AG10803 (cell line): Measurements from ENCODE around the gene CEND1.

Experiments used
- DNase-seq: peaks from one replicate; pipeline ENCODE4 v3.0.0; 2010; ENCODE audit warnings: low read depth
- H3K4me3 ChIP-seq: 2 replicates; pipeline ENCODE4 v1.5.1; 2011; ENCODE audit warnings: mild to moderate bottlenecking, low read length, control low read depth
- CTCF ChIP-seq: conservative IDR thresholded peaks from 2 replicates; pipeline ENCODE4 v1.5.1; 2011; ENCODE audit warnings: mild to moderate bottlenecking, low read length, control low read depth, inconsistent platforms

Gene CEND1

DNA sequence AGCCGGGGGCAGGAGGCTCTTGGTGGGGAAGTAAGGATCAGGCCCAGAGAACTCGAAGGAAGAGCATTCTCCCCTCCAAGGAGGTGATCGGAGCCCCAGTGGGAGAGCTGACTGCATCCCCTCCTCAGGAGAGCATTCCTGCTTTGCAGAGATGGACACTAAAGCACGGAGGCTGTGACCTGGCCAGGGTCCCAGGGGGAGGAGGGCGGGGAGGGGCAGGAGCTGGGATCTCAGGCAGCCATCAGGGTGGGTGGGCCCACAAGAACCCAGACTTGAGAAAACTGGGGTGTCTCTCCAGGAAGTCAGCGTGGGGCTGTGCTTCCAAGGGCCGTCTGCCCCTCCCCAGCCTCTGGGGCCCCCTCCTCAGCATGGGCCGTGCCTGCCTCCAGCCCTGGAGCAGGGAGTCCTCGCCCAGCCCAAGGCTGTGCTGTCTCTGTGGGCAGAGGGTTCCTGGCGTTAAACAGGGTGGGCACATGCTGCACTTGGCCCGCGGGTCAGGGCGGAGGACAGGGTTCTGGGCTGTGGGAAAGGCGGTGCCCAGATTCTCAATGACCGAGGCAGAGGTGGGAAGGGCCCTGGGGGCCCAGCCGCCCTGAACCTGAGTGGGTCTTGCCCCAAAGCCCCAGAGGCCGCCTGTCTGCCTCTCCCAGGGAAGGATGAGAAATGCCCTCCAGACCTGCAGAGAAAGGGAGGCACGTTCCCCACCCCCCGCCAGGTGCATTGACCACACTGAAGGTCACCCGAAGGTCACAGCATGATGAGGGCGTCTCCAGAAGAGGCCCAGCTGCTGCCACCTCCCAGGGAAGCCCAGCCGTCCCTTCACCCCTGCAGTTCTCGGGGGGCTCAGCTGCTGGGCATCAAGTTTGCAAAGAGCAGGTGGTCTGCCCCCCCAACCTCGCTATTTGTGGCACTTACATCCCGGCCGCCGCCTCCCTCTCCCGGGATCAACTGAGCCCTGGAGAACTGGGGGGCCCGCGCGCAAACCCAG is 643 bp downstream of the CEND1 start:
- DNase-seq, result no peak
- H3K4me3 ChIP-seq, result peak overlapping the region; percentile 34
- TF ChIP-seq CTCF, result no peak

- no peak overlapping the region for H3K4me3 ChIP-seq
- DNase-seq, result no peak
- no peak; the same call in 1 of the 2 replicates for TF ChIP-seq CTCF
Observed at GRCh38 chr11:788009-788640, 1.8 kb downstream of the CEND1 start.

- DNase-seq, result no peak
- no peak for TF ChIP-seq CTCF
Observed at GRCh38 chr11:787084-787675, 2.7 kb downstream of the CEND1 start.

DNA sequence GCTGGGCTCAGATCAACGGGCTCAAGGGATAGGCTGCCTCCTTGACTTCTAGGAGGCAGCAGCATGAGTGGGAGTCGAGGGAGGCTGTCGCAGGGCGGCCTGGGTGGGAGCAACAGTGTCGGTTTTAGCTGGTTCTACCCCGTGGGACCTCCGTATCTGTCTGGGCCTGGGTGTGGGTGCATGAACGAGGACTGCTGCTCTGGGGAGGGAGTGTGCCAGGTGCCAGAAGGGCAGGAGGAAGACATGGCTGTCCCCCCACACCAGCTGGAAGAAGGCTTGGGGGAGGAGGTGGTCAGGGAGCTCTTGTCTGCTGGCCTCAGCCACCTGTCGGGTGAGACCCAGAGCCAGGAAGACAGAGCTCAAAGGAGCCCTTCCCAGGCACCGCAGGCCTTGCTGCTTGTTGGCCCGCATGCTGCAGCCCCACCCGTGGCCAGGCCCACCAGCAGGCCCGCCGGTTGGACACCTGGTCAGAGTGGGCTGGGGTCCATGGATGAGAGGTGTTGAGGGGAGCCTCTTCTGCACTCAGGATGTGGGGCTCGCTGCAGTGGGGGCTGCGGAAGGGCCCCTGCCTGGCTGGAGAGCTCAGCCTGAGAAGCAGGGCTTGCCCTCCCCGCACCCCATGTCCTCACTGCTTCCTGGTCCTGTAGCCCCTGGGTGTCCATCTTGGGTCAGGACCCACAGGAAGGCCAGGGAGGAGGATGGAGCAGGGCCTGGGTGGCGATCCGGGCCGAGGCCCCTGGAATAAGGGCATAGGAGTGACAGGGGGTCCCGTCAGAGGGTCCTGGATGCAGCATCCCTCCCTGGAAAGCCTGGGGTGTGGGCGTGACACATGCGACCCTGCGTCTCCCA is 3.4 kb downstream of the CEND1 start:
- no peak for DNase-seq
- no peak overlapping the region for H3K4me3 ChIP-seq

More at GRCh38 chr11:787084-787675, 2.7 kb downstream of the CEND1 start:
- no peak overlapping the region for H3K4me3 ChIP-seq

GRCh38 chr11:783581-784015 is 6.3 kb downstream of the CEND1 start:
- TF ChIP-seq CTCF, result peak; percentile 78
- peak overlapping the region; percentile 20 for H3K4me3 ChIP-seq
- DNase-seq, result peak; percentile 90

More for the DNA sequence above, 3.4 kb downstream of the CEND1 start:
- TF ChIP-seq CTCF, result no peak
